GM19452 (cell line): ENCODE results near the gene PRMT2.

Experiments
- ATAC-seq: cut with Tn5 transposase; IDR thresholded peaks from one replicate; pipeline ENCODE4 v1.9.1; 2021; ENCODE audit not compliant: unreplicated experiment

Gene PRMT2

DNA sequence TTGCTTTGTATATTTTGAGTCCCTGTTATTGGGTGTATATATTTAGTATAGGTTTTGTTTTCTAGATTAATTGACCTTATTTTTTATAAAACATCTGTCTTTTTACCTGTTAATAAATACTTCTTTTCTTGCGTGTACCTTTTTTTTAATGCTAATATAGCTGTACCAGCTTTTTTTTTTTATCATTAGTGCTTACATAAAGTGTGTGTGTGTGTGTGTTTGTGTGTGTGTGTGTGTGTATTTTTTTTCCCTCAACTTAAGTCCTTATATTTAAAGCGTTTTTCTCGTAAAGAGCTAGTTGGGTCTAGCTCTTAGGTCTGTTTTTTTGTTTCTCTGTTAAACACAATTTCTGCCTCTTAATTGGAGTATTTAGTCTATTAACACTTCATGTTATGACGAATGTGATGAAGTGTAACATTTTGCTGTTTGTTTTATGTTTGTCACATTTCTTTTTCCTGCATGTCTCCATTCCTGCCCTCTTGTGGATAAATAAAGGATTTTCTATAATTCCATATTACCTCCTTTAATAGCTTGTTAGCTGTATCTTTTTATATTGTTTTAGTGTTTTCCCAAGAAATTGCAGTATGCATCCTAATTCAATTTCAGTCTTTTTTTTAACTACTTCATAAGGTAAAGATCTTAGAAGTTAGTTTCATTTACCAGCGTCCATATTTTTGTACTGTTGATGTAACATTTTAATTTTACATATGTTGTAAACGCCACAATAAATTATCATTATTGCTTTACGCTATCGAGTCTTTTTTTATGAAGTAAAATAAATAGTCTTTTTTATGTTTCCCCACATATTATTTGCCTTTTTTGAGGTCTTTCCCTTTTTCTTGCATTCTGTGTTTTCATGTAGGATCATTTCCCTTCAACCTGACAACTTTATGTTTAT lies 4.3 kb downstream of the PRMT2 start:
- ATAC-seq = no peak

DNA sequence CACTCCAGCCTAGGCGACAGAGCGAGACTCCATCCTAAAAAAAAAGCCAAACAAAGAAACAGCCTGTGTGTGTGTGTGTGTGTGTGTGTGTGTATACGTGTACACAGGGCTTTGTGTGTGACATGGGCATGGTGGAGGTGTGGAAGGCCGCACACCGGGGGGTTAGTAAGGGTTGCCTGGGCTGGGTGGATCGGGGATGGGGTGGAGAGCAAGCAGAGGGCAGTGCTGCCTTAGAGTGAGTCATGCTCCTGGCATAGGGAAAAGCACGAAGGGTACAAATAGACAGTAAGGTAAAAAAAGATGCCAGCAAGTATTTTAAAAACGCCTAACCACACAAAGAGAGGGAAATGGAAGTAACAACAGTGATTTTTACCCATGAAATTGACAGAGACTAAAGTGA lies 6.2 kb downstream of the PRMT2 start:
- no peak for ATAC-seq

GRCh38 chr21:46643379-46644177 lies 8.1 kb downstream of the PRMT2 start:
- no peak for ATAC-seq

- no peak for ATAC-seq
Observed at GRCh38 chr21:46645840-46646239, 10.4 kb downstream of the PRMT2 start.

DNA sequence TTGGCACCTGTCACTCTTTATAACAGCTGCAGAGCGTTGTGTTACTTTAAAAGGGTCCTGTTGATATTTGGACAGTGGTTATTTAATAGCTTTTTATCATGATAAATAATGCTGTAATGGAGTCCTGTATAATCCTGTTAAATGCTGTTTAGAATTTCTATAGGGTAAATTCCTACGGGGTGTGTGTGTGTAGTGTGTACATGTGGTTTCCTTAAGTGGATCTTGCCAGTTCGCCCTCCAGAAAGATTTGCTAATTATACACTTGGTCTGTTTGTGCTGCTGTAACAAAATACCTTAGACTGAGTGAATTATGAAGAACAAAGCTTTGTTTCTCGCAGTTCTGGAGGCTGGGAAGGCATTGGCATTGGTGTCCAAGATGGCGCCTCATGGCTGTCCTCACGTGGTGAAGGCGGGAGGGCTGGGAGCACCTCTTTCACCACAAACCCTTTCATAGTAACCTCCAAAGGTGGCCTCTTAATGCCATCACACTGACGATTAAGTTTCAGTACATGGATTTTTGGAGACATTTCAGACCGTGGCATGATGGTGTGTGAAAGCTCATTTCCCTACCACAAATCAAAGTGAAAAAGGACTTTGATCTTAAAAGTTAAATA lies 11.2 kb downstream of the PRMT2 start:
- ATAC-seq = no peak

DNA sequence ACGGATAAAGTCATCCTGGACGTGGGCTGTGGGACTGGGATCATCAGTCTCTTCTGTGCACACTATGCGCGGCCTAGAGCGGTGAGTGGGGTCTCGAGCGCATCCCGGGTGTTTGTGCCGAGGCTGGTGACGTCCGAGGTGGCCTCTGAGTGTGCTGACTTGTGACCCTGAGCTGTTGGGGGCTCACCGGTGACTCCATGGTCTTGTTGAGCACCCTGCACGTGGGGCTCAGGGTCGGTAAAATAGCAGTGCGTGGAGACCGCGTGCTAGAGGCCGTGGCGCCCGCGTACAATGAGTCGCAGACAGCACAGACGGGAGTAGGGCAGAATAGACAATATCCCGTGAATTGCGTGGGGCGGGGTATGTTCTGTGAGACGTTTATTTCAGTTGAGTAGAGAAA lies 13.1 kb downstream of the PRMT2 start:
- no peak for ATAC-seq

DNA sequence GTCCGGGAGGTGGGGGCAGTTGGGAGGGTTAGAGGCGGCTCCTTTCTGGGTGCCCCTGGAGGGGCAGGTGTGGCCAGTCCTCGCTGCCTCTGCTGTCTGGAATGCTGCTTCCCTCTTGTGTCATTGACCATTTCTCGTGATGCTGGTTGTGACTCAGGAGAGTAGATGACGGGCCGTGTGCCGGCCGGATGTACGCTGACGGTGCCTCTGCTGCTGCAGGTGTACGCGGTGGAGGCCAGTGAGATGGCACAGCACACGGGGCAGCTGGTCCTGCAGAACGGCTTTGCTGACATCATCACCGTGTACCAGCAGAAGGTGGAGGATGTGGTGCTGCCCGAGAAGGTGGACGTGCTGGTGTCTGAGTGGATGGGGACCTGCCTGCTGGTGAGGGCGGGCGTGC lies 13.9 kb downstream of the PRMT2 start:
- no peak for ATAC-seq

DNA sequence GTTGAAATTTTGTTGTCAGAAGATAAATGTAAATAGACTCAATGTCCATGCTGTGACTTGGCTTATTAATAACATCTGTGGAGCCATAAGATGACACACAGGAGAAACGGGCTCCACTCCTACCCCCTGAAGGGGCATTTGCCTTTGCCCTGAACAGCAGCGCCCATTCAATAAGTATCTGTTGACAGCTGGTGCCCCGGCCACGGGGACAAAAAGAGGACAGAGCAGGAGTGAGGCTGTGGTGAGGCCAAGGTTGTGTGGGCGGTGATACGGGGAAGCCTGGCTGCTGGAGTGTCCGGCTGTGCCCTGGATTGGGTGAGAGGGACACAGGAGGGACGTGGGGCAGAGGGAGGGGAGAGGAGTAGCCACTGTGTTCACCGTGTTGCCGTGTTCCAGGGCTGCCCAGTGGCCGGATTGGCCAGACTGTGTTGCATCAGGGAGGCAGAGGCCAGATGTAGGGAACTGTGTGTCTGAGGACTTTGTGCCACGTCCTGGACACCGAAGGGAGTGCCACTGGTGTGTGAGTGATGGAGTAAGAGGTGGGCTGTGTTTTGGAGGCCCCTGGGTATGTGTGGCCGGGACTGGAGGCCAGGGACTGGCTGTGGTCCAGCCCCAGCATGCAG lies 15.1 kb downstream of the PRMT2 start:
- ATAC-seq = no peak

DNA sequence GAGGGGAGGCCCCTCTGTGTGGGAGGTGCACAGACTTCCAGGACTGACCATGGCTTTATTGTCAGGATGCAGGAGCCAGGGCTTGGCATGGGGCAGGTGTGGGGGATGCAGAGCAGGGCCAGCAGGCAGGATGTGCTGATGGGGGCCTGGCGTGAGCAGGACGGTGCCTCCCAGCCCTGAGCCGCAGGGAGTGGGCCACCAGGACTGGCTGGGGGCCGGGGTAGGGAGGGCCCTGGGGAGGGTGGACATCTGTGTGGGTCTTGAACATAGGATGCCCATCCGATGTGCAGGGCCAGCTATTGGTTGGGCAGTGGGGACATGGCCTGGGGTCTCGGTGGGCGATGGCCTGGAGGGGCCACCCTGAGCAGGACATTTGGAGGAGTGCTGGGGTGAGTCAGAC lies 15.6 kb downstream of the PRMT2 start:
- ATAC-seq = no peak

GRCh38 chr21:46655230-46655629 lies 19.8 kb downstream of the PRMT2 start:
- no peak for ATAC-seq

DNA sequence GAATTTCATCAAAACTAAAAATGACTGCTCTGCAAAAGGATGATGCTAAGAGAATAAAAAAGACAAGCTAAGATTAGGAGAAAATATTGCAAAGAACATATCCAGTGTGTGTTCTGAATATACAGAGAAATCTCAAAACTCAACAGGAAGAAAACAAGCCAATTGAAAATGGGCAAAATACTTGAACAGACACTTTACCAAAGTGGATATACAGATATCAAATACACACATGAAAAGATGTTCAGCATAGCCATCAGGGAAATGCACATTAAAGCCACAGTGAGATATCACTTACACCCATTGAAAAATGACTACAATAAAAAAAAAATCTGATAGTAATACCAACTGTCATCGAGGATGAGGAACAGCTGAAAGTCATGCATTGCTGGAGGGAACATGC lies 21.3 kb downstream of the PRMT2 start:
- ATAC-seq = no peak

DNA sequence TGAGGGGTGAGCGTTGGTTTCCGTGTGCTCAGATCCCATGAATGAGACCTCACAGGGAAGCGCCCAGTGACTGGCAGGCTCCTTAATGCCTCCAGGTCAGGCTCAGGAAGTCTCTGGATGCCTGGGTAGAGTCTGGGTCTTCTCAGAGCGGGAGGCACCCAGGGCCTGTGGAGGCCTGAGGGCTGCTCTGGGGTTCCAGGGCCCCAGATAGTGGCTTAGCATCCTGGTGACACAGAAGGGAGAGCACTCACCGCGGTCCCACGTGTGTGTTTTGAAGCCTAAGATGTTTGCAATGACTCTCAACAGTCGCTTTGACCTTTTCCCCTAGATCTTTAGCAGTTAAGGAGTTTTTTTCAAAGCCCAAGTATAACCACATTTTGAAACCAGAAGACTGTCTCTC lies 25.0 kb downstream of the PRMT2 start:
- no peak for ATAC-seq

- ATAC-seq = no peak
Observed at GRCh38 chr21:46661211-46661625, 25.7 kb downstream of the PRMT2 start.

GRCh38 chr21:46661642-46662366 lies 26.3 kb downstream of the PRMT2 start:
- no peak for ATAC-seq

DNA sequence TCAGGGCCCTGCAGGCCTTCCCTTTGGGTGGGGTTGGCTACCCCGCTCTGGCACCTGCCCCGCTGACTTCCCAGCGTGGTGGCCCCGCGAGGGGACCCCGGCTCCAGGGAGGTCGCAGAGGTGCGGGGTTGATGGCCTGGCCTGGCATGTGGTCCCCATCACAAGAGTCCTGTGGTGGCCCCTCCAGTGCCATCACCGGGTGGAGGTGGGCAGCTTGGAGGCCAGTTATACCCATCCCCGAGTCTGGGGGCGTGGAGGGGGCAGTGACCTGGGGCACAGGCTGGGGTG lies 26.8 kb downstream of the PRMT2 start:
- no peak for ATAC-seq

GRCh38 chr21:46662765-46663500 lies 27.5 kb downstream of the PRMT2 start:
- ATAC-seq = no peak

- no peak for ATAC-seq
Observed at GRCh38 chr21:46663754-46664153, 28.3 kb downstream of the PRMT2 start.

- ATAC-seq = no peak
Observed at GRCh38 chr21:46664316-46664995, 29.0 kb downstream of the PRMT2 start.

GRCh38 chr21:46665566-46665965 lies 30.1 kb downstream of the PRMT2 start:
- no peak for ATAC-seq
